Hematopoietic multipotent progenitor cell treated with erythropoietin and hydrocortisone succinate and interleukin-3 and kit ligand, for 4 days (in vitro differentiated cells): ENCODE results near the gene TLDC2.
A peak's percentile ranks its signal among the peaks of the same experiment; 100 is the strongest.
"Not testable (repeated sequence)": the region's sequence is repeated elsewhere in the genome, so short reads cannot be mapped to it uniquely, and the experiment has no call there.

ENCODE experiments used
- DNase-seq: peaks from one replicate; pipeline ENCODE4 v3.0.0-alpha.2; 2015

Gene TLDC2

DNA sequence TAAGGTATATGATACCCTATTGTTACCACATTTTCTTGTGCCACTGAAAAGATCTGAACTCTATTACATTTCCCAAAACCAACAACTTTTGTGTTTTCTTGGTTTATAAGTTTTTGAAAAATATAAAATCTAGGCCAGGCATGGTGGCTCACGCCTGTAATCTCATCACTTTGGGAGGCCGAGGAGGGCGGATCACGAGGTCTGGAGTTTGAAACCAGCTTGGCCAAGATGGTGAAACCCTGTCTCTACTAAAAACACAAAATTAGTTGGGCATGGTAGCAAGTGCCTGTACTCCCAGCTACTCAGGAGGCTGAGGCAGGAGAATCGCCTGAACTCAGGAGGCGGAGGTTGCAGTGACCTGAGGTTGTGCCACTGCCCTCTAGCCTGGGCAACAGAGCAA, 41.3 kb downstream of the TLDC2 start:
- no peak for DNase-seq

DNA sequence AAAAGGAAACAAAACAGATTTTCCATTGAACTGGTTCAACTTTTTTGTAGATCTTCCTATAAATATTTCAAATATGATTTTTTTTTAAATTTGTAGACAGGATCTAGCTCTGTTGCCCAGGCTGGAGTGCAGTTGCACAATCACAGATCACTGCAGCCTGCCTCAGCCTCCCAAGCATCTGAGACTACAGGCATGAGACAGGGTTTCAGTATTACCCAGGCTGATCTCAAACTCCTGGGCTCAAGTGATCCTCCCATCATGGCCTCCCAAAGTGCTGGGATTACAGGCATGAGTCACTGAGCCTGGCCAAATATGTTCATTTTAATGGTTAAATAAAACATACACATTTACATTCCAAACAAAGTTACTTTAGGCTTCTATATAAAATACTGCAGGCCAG, 42.0 kb downstream of the TLDC2 start:
- no peak for DNase-seq

DNA sequence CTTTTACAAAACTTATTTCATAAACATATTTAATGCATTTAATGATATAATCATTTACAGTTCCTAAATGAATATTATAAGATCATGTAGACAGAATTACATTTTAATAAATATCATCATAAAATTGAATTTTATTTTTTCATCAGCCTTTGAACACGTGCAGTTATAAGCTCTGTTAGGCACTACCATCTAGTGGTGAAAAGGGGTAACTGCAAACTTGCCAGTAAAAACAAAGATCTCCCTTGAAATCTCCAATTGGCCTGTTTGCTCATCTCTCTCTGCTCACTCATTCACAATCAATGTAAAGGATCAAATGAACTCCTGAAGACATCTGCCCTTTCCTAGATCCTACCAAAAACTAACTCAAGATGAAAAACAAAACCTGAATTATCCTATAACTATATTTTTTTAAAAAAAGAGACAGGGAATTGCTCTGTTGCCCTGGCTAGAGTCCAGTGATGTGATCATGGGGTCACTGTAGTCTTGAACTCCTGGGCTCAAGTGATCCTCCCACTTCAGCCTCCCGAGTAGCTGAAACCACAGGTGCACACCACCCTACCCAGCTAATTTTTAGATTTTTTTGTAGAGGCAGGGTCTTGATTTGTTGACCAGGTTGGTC, 43.9 kb downstream of the TLDC2 start:
- peak; percentile 82 for DNase-seq

DNA sequence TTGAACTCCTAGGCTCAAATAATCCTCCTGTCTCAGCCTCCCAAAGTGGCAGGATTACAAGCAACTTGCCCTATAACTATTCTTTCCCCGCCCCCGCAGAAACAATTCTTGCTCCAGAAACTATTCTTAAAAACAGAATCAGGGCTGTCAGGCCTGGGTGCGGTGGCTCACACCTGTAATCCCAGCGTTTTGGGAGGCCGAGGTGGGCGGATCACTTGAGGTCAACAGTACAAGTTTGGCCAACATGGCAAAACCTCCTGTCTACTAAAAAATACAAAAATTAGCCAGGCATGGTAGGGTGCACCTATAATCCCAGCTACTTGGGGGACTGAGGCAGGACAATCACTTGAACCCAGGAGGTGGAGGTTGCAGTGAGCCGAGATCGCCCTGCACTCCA, 44.4 kb downstream of the TLDC2 start:
- no peak for DNase-seq

DNA sequence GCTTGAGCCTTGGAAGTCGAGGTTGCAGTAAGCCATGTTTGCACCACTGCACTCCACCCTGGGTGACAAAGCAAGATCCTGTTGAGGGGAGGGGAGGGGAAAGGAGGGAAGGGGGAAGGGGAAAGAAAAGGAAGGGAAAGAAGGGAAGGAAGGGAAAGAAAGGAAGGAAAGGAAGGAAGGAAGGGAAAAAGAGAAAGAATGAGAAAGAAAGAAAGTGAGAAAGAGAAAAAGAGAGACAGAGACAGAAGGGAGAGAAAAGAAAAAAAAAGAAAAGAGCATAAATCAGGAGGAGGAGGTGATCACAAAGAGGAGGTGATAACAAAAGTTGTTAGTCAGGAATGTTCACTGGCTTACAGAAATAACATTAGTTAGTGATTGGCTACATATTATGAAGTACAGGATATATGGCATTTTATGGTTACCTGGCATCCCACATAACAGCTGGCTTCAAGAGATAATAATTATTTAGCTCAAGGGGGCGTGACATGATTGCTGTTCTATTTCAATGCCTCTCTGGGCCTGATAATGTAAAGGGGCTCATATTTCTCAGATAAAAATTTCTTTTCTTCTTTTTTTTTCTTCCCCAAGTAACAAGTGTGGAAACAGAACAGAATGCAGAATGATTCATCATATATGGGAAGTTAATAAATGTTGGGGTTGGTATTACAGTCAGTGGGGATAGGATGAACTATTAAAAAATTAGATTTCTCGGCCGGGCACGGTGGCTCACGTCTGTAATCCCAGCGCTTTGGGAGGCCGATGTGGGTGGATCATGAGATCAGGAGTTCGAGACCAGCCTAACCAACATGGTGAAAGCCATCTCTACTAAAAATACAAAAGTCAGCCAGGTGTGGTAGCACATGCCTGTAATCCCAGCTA, 48.5 kb downstream of the TLDC2 start:
- peak; percentile 74 for DNase-seq

DNA sequence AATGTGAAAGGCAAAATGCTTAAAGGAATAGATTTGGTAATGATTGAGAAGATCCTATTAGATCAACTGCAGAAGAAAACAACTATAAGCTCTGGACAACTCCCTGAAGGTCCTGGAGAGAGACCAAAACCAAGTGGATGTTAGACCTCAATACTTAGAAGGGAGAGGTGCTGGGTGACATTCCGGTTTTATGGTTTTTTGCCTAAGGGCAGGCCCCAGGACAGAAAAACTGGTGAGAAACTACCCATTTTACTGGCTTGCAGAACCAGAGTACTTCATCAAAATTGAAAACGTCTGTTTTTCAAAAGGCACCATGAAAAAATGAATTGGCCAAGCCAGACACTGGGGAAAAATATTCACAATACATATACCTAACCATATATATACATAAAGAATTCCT, 49.3 kb downstream of the TLDC2 start:
- no peak for DNase-seq

DNA sequence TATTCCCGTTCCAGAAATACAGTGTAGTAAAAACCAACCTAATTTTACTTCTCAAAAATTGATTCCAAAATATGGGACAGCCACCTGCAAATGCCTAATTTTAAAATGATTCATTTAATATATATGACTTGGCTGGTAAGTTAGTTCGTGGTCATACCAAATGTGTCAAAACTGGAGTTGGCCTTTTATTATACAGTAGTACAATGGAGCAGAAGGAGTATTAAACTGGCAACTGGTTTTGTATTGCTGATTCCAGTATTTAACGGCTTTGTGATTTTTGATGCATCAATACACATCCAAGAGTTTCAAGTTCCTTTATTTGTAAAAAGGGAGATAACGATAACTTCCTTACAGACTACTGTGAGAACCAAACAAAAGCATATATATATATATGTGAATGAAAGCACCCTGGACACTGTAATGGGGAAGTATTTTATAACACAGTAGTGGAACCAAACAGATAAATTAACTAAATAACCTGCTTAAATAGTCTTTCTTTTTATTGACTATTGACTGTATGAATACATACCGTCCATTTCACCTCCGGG, 50.8 kb downstream of the TLDC2 start:
- no peak for DNase-seq

DNA sequence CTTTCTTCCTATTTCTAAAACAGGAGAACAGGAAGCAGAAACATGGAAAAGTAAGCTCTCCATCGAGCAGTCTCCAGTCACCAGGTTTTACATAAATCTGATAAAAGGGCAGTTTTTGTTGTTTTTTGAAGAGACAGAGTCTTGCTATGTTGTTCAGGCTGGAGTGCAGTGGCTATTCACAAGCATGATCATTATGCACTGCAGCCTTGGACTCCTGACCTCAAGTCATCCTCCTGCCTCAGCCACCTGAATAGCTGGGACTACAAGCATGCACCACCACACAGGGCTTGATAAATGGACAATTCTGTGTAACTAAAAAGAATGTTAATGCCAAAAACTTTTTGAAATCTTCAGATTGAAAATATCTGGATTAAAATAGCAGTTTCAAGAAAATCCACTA, 51.8 kb downstream of the TLDC2 start:
- no peak for DNase-seq

DNA sequence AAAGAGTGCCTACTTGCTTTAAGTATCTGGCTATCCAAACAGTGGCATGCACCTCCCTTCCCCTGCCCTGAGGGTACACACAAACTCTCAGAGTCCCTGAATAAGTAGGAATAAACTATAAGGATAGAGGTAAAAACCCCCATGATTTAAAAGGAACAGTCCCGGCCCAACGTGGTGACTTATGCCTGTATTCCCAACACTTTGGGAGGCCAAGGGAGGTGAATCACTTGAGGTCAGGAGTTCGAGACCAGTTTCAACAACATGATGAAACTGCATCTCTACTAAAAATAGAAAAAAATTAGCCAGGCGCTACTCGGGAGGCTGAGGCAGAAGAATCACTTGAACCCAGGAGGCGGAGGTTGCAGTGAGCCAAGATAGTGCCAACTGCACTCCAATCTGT, 53.4 kb downstream of the TLDC2 start:
- no peak for DNase-seq

DNA sequence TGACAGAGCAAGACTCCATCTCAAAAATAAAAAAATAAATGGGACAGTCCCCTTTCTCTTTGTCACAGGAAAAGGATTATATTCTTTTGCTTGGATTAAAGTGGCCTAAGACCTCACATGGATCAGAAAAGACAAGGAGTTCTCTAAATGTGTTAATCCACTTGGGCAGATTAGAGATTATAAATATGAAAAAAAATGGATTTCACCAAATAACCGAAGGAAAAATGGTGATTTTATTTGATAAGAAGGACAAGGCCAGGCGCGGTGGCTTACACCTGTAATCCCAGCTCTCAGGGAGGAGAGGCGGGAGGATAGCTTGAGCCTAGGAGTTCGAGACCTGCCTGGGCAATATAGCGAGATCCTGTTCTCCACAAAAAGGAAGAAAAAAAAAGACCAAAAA, 53.8 kb downstream of the TLDC2 start:
- DNase-seq: no peak

DNA sequence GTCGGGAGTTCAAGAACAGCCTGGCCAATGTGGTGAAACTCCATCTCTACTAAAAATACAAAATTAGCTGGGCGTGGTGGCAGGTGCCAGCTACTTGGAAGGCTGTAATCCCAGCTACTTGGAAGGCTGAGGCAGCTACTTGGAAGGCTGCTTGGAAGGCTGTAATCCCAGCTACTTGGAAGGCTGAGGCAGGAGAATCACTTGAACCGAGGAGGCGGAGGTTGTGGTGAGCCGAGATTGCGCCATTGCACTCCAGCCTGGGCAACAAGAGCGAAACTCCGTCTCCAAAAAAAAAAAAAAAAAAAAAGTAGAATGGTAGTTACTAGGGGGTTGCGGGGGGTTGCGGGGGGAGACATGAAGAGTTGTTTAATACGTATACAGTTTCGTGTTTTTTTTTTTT, 56.1 kb downstream of the TLDC2 start:
- DNase-seq: not testable (repeated sequence)

DNA sequence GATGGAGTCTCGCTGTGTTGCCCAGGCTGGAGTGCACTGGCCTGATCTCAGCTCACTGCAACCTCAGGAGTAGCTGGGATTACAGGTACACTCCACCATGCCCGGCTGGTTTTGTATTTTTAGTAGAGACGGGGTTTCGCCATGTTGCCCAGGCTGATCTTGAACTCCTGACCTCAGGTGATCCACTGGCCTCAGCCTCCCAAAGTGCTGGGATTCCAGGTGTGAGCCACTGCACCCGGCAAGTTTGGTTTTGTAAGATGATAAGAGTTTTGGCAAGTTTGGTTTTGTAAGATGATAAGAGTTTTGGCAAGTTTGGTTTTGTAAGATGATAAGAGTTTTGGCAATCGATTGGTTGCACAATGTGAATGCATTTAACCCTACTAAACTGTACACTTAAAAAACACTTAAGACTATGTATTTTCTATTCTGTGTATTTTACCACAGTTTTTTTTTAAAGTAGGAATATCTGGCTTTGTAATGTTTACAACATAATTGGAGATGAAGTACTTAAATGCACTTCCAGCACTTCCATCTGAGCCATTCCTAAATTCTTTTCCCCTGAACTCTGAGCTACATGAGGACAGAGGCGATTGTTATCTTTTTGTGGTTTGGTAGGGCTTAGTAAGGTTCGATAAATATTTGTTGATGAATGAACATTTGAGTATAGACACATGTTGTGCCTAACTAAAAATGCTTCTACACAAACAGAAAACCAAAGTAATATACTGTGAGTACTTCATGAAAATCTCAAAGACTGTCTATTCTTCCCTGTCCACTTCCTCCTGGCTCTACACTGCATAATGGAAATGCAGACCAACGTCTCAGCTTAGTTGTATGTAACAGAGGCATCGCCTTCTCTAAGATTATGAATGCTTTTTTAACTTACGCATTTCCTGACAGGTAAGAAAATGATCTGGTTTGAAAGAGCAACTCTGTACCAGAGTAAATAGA, 56.8 kb downstream of the TLDC2 start:
- peak; percentile 11 for DNase-seq

DNA sequence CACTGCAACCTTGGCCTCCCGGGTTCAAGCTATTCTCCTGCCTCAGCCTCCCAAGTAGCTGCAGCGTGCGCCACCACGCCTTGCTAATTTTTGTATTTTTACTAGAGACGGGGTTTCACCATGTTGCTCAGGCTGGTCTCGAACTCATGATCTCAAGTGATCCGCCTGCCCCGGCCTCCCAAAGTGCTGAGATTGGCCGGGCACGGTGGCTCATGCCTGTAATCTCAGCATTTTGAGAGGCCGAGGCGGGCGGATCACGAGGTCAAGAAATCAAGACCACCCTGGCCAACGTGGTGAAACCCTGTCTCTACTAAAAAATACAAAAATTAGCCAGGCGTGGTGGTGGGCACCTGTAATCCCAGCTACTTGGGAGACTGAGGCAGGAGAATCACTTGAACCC, 57.6 kb downstream of the TLDC2 start:
- DNase-seq: not testable (repeated sequence)

DNA sequence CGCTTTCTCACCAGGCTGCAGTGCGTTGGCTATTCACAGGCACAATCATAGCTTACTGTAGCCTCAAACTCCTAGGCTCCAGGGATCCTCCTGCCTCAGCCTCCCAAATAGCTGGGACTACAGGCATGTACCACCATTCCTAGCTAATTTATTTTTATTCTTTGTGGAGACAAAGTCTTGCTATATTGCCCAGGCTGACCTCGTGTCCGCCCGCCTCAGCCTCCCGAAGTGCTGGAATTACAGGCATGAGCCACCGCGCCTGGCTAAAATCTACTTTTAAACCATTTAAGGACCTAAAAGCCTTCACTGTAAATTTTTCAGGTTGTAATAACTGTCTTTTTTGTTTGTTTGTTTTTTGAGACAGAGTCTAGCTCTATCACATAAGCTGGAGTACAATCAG, 60.4 kb downstream of the TLDC2 start:
- DNase-seq: no peak

DNA sequence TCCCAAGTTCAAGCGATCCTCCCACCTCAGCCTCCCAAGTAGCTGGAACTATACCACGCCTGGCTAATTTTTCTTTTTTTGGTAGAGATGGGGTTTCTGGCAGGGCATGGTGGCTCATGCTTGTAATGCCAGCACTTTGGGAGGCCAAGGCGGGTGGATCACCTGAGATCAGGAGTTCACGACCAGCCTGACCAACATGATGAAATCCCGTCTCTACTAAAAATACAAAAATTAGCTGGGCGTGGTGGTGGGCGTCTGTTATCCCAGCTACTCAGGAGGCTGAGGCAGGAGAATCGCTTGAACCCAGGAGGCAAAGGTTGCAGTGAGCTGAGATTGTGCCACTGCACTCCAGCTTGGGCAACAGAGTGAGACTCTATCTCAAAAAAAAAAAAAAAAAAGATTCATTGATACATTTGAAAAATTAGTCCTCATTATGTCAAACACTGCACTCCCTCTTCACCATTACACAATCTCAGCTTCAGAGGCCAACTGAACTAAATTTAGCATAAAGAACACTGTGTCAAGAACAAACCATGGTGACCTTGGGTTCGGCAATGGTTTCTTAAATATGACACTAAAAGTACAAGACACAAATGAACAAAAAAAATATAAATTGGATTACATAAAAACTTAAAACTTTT, 60.9 kb downstream of the TLDC2 start:
- not testable (repeated sequence) for DNase-seq

DNA sequence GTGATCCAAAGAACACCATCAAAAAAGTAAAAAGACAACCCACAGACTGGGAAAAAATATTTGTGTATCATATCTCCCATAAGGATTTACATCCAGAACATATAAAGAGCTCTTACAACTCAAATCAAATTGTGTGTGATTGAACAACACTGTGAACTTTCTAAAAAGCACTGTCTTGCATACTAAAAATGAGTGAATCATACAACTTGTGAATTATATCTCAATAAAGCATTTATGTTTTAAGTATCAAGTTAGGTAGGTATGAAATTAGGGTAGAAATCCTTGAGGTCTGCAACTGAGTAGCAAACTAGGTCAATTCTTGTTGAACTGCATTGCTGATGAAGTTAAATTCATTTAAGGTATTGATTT, 61.4 kb downstream of the TLDC2 start:
- DNase-seq: no peak

DNA sequence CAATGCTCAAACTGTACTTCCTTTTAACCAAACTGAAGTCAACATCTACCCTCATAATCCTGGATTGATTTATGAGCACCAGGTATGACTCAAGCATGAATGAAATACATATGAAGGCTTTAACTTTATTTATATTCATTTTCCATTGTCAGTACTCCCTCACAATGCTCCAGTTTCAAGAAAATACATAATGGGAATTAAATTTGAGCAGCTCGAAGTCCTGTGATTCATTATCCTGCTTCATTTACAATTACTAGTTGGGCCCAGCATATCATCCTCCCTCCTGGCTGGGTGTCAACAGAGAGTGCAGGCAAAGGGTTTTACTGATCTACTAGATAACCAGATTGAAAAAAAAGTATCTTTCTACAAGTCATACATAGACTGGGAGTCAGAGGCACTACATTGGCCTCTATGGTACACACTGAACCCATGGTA, 65.5 kb downstream of the TLDC2 start:
- DNase-seq: no peak
